ENCODE results near the gene ALG12.
A peak's percentile ranks its signal among the peaks of the same experiment; 100 is the strongest.

The ALG12 gene

GRCh38 chr22:49960159-49961004 lies 42.1 kb upstream of the ALG12 start, which contains the start of gene PIM3:
Gene PIM3 (plus strand): TSS chr22:49960772. CDS start chr22:49960948, 176 bp downstream.
- no peak for TF ChIP-seq CTCF (IDR thresholded peaks at IDR 0.05; ENCODE audit: insufficient read depth, low read depth, low read length, missing control alignments)
- peak; percentile 96 for DNase-seq (ENCODE audit: low read depth)
- H3K4me3 ChIP-seq (ENCODE audit: low read length), result peak within 1 kb of the TSS; percentile 80

GRCh38 chr22:49959782-49960158 lies 41.5 kb upstream of the ALG12 start:
- DNase-seq (ENCODE audit: low read depth), result peak; percentile 48
- no peak for TF ChIP-seq CTCF (IDR thresholded peaks at IDR 0.05; ENCODE audit: insufficient read depth, low read depth, low read length, missing control alignments)
- peak overlapping the region; percentile 52 for H3K4me3 ChIP-seq (ENCODE audit: low read length)

- no peak for DNase-seq (ENCODE audit: low read depth)
- no peak for TF ChIP-seq CTCF (IDR thresholded peaks at IDR 0.05; ENCODE audit: insufficient read depth, low read depth, low read length, missing control alignments)
- H3K4me3 ChIP-seq (ENCODE audit: low read length), result peak overlapping the region; percentile 52
Measured at GRCh38 chr22:49958931-49959781, 40.9 kb upstream of the ALG12 start.

- H3K4me3 ChIP-seq (ENCODE audit: low read length), result no peak overlapping the region
- TF ChIP-seq CTCF (IDR thresholded peaks at IDR 0.05; ENCODE audit: insufficient read depth, low read depth, low read length, missing control alignments), result no peak
- DNase-seq (ENCODE audit: low read depth), result no peak
Measured at GRCh38 chr22:49958366-49958921, 40.2 kb upstream of the ALG12 start.

- H3K4me3 ChIP-seq (ENCODE audit: low read length), result no peak overlapping the region
- TF ChIP-seq CTCF (IDR thresholded peaks at IDR 0.05; ENCODE audit: insufficient read depth, low read depth, low read length, missing control alignments), result no peak
- no peak for DNase-seq (ENCODE audit: low read depth)
Measured at GRCh38 chr22:49957826-49958365, 39.7 kb upstream of the ALG12 start.

GRCh38 chr22:49956914-49957825 lies 38.9 kb upstream of the ALG12 start:
- no peak for TF ChIP-seq CTCF (IDR thresholded peaks at IDR 0.05; ENCODE audit: insufficient read depth, low read depth, low read length, missing control alignments)
- no peak overlapping the region for H3K4me3 ChIP-seq (ENCODE audit: low read length)
- DNase-seq (ENCODE audit: low read depth), result no peak
